ENCODE data around the gene SACM1L. TPM values are rescaled to one million over a fixed set of nuclear protein-coding genes. Genes with fewer than 3 reads are reported as not detected.
A peak's percentile ranks its signal among the peaks of the same experiment; 100 is the strongest.

SACM1L gene
- total RNA-seq, 4 donors from 2014 or later = 7.7 to 28.7 (median 9.1) TPM

- Histone ChIP-seq H3K4me1 (peaks cover 34 to 35% of the 10 kb centered on the region in 2 donors), H3K27ac (no peak overlapping the region), H3K4me3 (no peak overlapping the region), H3K27me3 (no peaks in the 10 kb centered on the region), H3K9me3 (no peaks in the 10 kb centered on the region), H3K36me3 (no peaks in the 10 kb centered on the region)
- TF ChIP-seq CTCF (IDR thresholded peaks at IDR 0.05 in 4 of 5, conservative IDR thresholded peaks at IDR 0.05 in 1 of 5) (no peak), POLR2A (IDR thresholded peaks at IDR 0.05) (no peak)
- DNase-seq (no peak), ATAC-seq (no peak)
- in situ Hi-C loops (cut with MboI; ENCODE audit: low sequenced_read_pairs in 4 of 4) (no loop called here), intact Hi-C loops (cut with DNase I; ENCODE audit: low total_unique reads) (no loop called here)
Measured at GRCh38 chr3:45686850-45687249, 2.3 kb upstream of the SACM1L start.

GRCh38 chr3:45687828-45688193 is 1.4 kb upstream of the SACM1L start:
- in situ Hi-C loops (cut with MboI; ENCODE audit: low sequenced_read_pairs in 4 of 4) (no loop called here), intact Hi-C loops (cut with DNase I; ENCODE audit: low total_unique reads) (loop anchor here (2.0 kb wide), 1 partner anchor 131 kb away; no protein-coding TSS in a partner anchor)
- Histone ChIP-seq H3K27ac (peak overlapping the region in 3 of 4 donors; percentile 89 to 95 (median 92)), H3K27me3 (no peaks in the 10 kb centered on the region), H3K4me1 (peaks cover 39 to 44% of the 10 kb centered on the region in 2 donors), H3K36me3 (no peaks in the 10 kb centered on the region), H3K9me3 (no peaks in the 10 kb centered on the region), H3K4me3 (peak overlapping the region in 3 of 4 donors; percentile 79 to 97 (median 85))
- no peak for TF ChIP-seq POLR2A (IDR thresholded peaks at IDR 0.05)
- TF ChIP-seq CTCF (IDR thresholded peaks at IDR 0.05 in 4 of 5, conservative IDR thresholded peaks at IDR 0.05 in 1 of 5) = no peak
- DNase-seq (no peak), ATAC-seq (no peak)

GRCh38 chr3:45688194-45688881 is 858 bp upstream of the SACM1L start:
- H3K4me3 ChIP-seq = peak overlapping the region; percentile 76 to 97 (median 82)
- in situ Hi-C loops (cut with MboI; ENCODE audit: low sequenced_read_pairs in 4 of 4) (no loop called here), intact Hi-C loops (cut with DNase I; ENCODE audit: low total_unique reads) (loop anchor here (2.0 kb wide), 1 partner anchor 130 kb away; no protein-coding TSS in a partner anchor)
- H3K27me3 ChIP-seq = no peaks in the 10 kb centered on the region
- peaks cover 44 to 49% of the 10 kb centered on the region in 2 donors for H3K4me1 ChIP-seq
- TF ChIP-seq CTCF (IDR thresholded peaks at IDR 0.05 in 4 of 5, conservative IDR thresholded peaks at IDR 0.05 in 1 of 5) = no peak
- TF ChIP-seq POLR2A (IDR thresholded peaks at IDR 0.05) = no peak
- no peaks in the 10 kb centered on the region for H3K9me3 ChIP-seq
- DNase-seq = no peak
- peak overlapping the region; percentile 89 to 95 (median 93) for H3K27ac ChIP-seq
- peak; percentile 6 to 8 for ATAC-seq
- no peaks in the 10 kb centered on the region for H3K36me3 ChIP-seq

- no peak for TF ChIP-seq POLR2A (IDR thresholded peaks at IDR 0.05)
- no peak for TF ChIP-seq CTCF (IDR thresholded peaks at IDR 0.05 in 4 of 5, conservative IDR thresholded peaks at IDR 0.05 in 1 of 5)
- Histone ChIP-seq H3K27ac (peak overlapping the region; percentile 89 to 95 (median 93)), H3K4me1 (peaks cover 59 to 64% of the 10 kb centered on the region in 2 donors), H3K36me3 (no peaks in the 10 kb centered on the region), H3K27me3 (no peaks in the 10 kb centered on the region), H3K9me3 (no peaks in the 10 kb centered on the region), H3K4me3 (peak overlapping the region; percentile 76 to 97 (median 82))
- in situ Hi-C loops (cut with MboI; ENCODE audit: low sequenced_read_pairs in 4 of 4) = no loop called here
- intact Hi-C loops (cut with DNase I; ENCODE audit: low total_unique reads) = loop anchor here (2.0 kb wide), 1 partner anchor 129 kb away; no protein-coding TSS in a partner anchor
- ATAC-seq = peak in 1 of 2 donors; percentile 3
- no peak for DNase-seq
Measured at GRCh38 chr3:45689787-45690145, 570 bp downstream of the SACM1L start.
